Measurements from ENCODE around the gene DAPK2.

GRCh38 chr15:63864186-63864585 is 182.1 kb downstream of the DAPK2 start:
- TF ChIP-seq CTCF (conservative IDR thresholded peaks at IDR 0.05; ENCODE audit: low read depth, low read length) (no peak), BHLHE40 (IDR thresholded peaks at IDR 0.05; ENCODE audit: low read depth, low read length) (no peak), CHD1 (IDR thresholded peaks at IDR 0.05; ENCODE audit: low read depth, low read length) (no peak), POLR2A (IDR thresholded peaks at IDR 0.05; ENCODE audit: low read depth, low read length) (no peak), RAD21 (IDR thresholded peaks at IDR 0.05; ENCODE audit: low read length) (no peak), RCOR1 (IDR thresholded peaks at IDR 0.05; ENCODE audit: insufficient replicate concordance, low read length) (no peak), FOS (IDR thresholded peaks at IDR 0.05; ENCODE audit: low read depth, low read length) (no peak), MXI1 (IDR thresholded peaks at IDR 0.05; ENCODE audit: borderline replicate concordance, low read depth, low read length) (no peak), RFX5 (IDR thresholded peaks at IDR 0.05; ENCODE audit: low read depth, low read length) (no peak), MAFK (IDR thresholded peaks at IDR 0.05; ENCODE audit: low read depth, low read length) (no peak), MAZ (IDR thresholded peaks at IDR 0.05; ENCODE audit: borderline replicate concordance, low read depth, low read length) (no peak), USF2 (IDR thresholded peaks at IDR 0.05; ENCODE audit: low read depth, low read length) (no peak)
